Smooth muscle cell (in vitro differentiated cells): ENCODE measurements around the gene ATXN1. TPM values are rescaled to one million over a fixed set of nuclear protein-coding genes. Genes with fewer than 3 reads are reported as not detected.

ENCODE experiments used
- DNase-seq: peaks from one replicate; lab custom pipeline; 2025; ENCODE audit not compliant: unreplicated experiment; lab: John Stamatoyannopoulos, UW
- H2AFZ ChIP-seq: fragments of 200-600 bp; sonication (generic); 2 replicates; pipeline ENCODE4 v1.6.0; 2016; ENCODE audit warnings: antibody characterized with exemption, low read depth, mild to moderate bottlenecking
- H3F3A ChIP-seq: fragments of 200-600 bp; sonication (generic); 2 replicates; pipeline ENCODE4 v1.6.0; 2017; ENCODE audit warnings: antibody characterized with exemption, low read depth
- H3K27ac ChIP-seq: fragments of 200-600 bp; sonication (generic); 2 replicates; pipeline ENCODE4 v1.5.1; 2016; ENCODE audit warnings: low read depth, mild to moderate bottlenecking
- H3K27me3 ChIP-seq: fragments of 200-600 bp; sonication (generic); 2 replicates; pipeline ENCODE4 v1.6.1; 2016; ENCODE audit warnings: low read depth, mild to moderate bottlenecking
- H3K36me3 ChIP-seq: fragments of 200-600 bp; sonication (generic); 2 replicates; pipeline ENCODE4 v1.5.1; 2016; ENCODE audit warnings: low read depth
- H3K4me1 ChIP-seq: fragments of 200-600 bp; sonication (generic); 2 replicates; pipeline ENCODE4 v1.5.1; 2016; ENCODE audit warnings: low read depth
- H3K4me2 ChIP-seq: fragments of 200-600 bp; sonication (generic); 2 replicates; pipeline ENCODE4 v1.6.0; 2016; ENCODE audit warnings: mild to moderate bottlenecking
- H3K4me3 ChIP-seq: fragments of 200-600 bp; sonication (generic); 2 replicates; pipeline ENCODE4 v1.5.1; 2016; ENCODE audit warnings: mild to moderate bottlenecking
- H3K79me2 ChIP-seq: fragments of 200-600 bp; sonication (generic); 2 replicates; pipeline ENCODE4 v1.6.0; 2016; ENCODE audit warnings: low read depth, mild to moderate bottlenecking
- H3K9ac ChIP-seq: fragments of 200-600 bp; sonication (generic); 2 replicates; pipeline ENCODE4 v1.6.0; 2016; ENCODE audit warnings: low read depth
- H3K9me3 ChIP-seq: fragments of 200-600 bp; sonication (generic); replicated peaks from 2 replicates; pipeline ENCODE4 v1.5.1; 2016; ENCODE audit warnings: low read depth
- H4K20me1 ChIP-seq: fragments of 200-600 bp; sonication (generic); 2 replicates; pipeline ENCODE4 v1.6.0; 2016; ENCODE audit warnings: low read depth
- CTCF ChIP-seq: fragments of 200-600 bp; sonication (generic); IDR thresholded peaks from 2 replicates; pipeline ENCODE4 v1.5.1; 2017; ENCODE audit warnings: borderline replicate concordance, mild to moderate bottlenecking, antibody characterized with exemption; ENCODE audit not compliant: insufficient read depth, poor library complexity, severe bottlenecking
- WGBS: methylation state at CpG from one replicate; pipeline ENCODE4 v1.1.7; 2016; ENCODE audit warnings: low lambda C conversion rate; 5-methylcytosine and 5-hydroxymethylcytosine counted together
- polyA plus RNA-seq: library from polyadenylated mRNA; unstranded; fragments of >200 nt; fragmentation: Nextera tagmentation; extraction: Ambion mirVana; gene quantifications from 2 replicates; pipeline ENCODE4 v1.2.1, GENCODE V29; 2016
- total RNA-seq: library from RNA; depleted of rRNA; stranded (reverse); fragments of >200 nt; gene quantifications from 2 replicates; pipeline ENCODE4 v1.2.3, GENCODE V29; 2014

Gene ATXN1
- total and polyA plus RNA-seq, 2 experiments from 2014 or later: 17.9 to 40.6 TPM

- Histone ChIP-seq H3K4me1 (no peaks in the 10 kb centered on the region), H4K20me1 (peaks cover 59% of the 10 kb centered on the region), H3F3A (no peaks in the 10 kb centered on the region), H2AFZ (no peak overlapping the region), H3K9me3 (no peaks in the 10 kb centered on the region), H3K4me3 (no peak overlapping the region), H3K27me3 (no peaks in the 10 kb centered on the region), H3K36me3 (peaks cover 5% of the 10 kb centered on the region), H3K4me2 (no peak overlapping the region), H3K79me2 (peaks cover 8% of the 10 kb centered on the region), H3K9ac (no peak overlapping the region), H3K27ac (no peak overlapping the region)
- TF ChIP-seq CTCF: no peak
- WGBS: 94% methylated on average over 2 of the region's 2 CpGs
- no peak for DNase-seq
Measured at GRCh38 chr6:16575655-16576054, 185.6 kb downstream of the ATXN1 start.

GRCh38 chr6:16572943-16573342, 188.3 kb downstream of the ATXN1 start:
- H3K27ac ChIP-seq: no peak overlapping the region
- 83% methylated on average over 2 of the region's 2 CpGs for WGBS
- H3K4me1 ChIP-seq: no peaks in the 10 kb centered on the region
- no peaks in the 10 kb centered on the region for H3K27me3 ChIP-seq
- peaks cover 9% of the 10 kb centered on the region for H3K79me2 ChIP-seq
- DNase-seq: no peak
- H3K36me3 ChIP-seq: no peaks in the 10 kb centered on the region
- no peak overlapping the region for H3K4me3 ChIP-seq
- H3K9ac ChIP-seq: no peak overlapping the region
- TF ChIP-seq CTCF: no peak
- no peaks in the 10 kb centered on the region for H3F3A ChIP-seq
- no peak overlapping the region for H2AFZ ChIP-seq
- no peak overlapping the region for H3K4me2 ChIP-seq
- H4K20me1 ChIP-seq: peaks cover 77% of the 10 kb centered on the region
- H3K9me3 ChIP-seq: no peaks in the 10 kb centered on the region

- H3K4me1 ChIP-seq: no peaks in the 10 kb centered on the region
- no peak for DNase-seq
- peaks cover 16% of the 10 kb centered on the region for H3K79me2 ChIP-seq
- peaks cover 78% of the 10 kb centered on the region for H4K20me1 ChIP-seq
- H3K4me2 ChIP-seq: no peak overlapping the region
- 91% methylated on average over 5 of the region's 5 CpGs for WGBS
- no peaks in the 10 kb centered on the region for H3K36me3 ChIP-seq
- no peak for TF ChIP-seq CTCF
- no peaks in the 10 kb centered on the region for H3K27me3 ChIP-seq
- no peaks in the 10 kb centered on the region for H3F3A ChIP-seq
- no peak overlapping the region for H3K4me3 ChIP-seq
- no peak overlapping the region for H3K9ac ChIP-seq
- no peak overlapping the region for H2AFZ ChIP-seq
- H3K27ac ChIP-seq: no peak overlapping the region
- no peaks in the 10 kb centered on the region for H3K9me3 ChIP-seq
Measured at GRCh38 chr6:16572317-16572716, 188.9 kb downstream of the ATXN1 start.

- Histone ChIP-seq H3K9ac (no peak overlapping the region), H3K9me3 (no peaks in the 10 kb centered on the region), H3K4me3 (no peak overlapping the region), H3K27me3 (no peaks in the 10 kb centered on the region), H3K4me2 (no peak overlapping the region), H3K79me2 (peaks cover 17% of the 10 kb centered on the region), H4K20me1 (peaks cover 76% of the 10 kb centered on the region), H2AFZ (no peak overlapping the region), H3K36me3 (no peaks in the 10 kb centered on the region), H3K4me1 (no peaks in the 10 kb centered on the region), H3K27ac (no peak overlapping the region), H3F3A (no peaks in the 10 kb centered on the region)
- 85% methylated on average over 1 of the region's 1 CpG for WGBS
- no peak for TF ChIP-seq CTCF
- no peak for DNase-seq
Measured at GRCh38 chr6:16570946-16571345, 190.3 kb downstream of the ATXN1 start.
